PC-3 (cell line): ENCODE measurements around the gene PHAF1.

Experiments
- CTCF ChIP-seq: fragments of 300-600 bp; sonication (generic); conservative IDR thresholded peaks from 2 replicates; pipeline ENCODE4 v1.5.1; 2017; ENCODE audit warnings: antibody characterized with exemption, low read depth, mild to moderate bottlenecking, low read length
- EZH2 ChIP-seq: fragments of 300-600 bp; sonication (generic); IDR thresholded peaks from one replicate; pipeline ENCODE4 v1.6.1; 2017; ENCODE audit warnings: antibody characterized with exemption, mild to moderate bottlenecking, low read length; ENCODE audit not compliant: unreplicated experiment

- TF ChIP-seq EZH2 (no peak), CTCF (no peak)
Measured at GRCh38 chr16:67091906-67092566, 17.7 kb upstream of the PHAF1 start.
